H9 (cell line): ENCODE data around the gene TMEM170B. TPM values are rescaled to one million over a fixed set of nuclear protein-coding genes. Genes with fewer than 3 reads are reported as not detected.

Experiments used
- DNase-seq: peaks from one replicate; pipeline ENCODE4 v3.0.0-alpha.2; 2017
- H2AFZ ChIP-seq: one replicate; pipeline ENCODE4 v1.6.1; 2013; ENCODE audit warnings: mild to moderate bottlenecking, low read length, control low read depth, moderate library complexity
- H2AK5ac ChIP-seq: 2 replicates; pipeline ENCODE4 v1.6.1; 2013; ENCODE audit warnings: low read length, control low read depth, mixed read lengths; ENCODE audit not compliant: insufficient read length
- H2BK120ac ChIP-seq: one replicate; pipeline ENCODE4 v1.6.1; 2013; ENCODE audit warnings: low read depth, mild to moderate bottlenecking, low read length, control low read depth, inconsistent platforms; ENCODE audit not compliant: poor library complexity, severe bottlenecking
- H2BK12ac ChIP-seq: 2 replicates; pipeline ENCODE4 v1.6.1; 2013; ENCODE audit warnings: low read length, control low read depth, mixed read lengths, low read depth; ENCODE audit not compliant: insufficient read length
- H2BK15ac ChIP-seq: 2 replicates; pipeline ENCODE4 v1.6.1; 2013; ENCODE audit warnings: low read depth, low read length, control low read depth
- H2BK20ac ChIP-seq: one replicate; pipeline ENCODE4 v1.6.1; 2013; ENCODE audit warnings: low read depth, mild to moderate bottlenecking, low read length, control low read depth, inconsistent platforms; ENCODE audit not compliant: poor library complexity, severe bottlenecking
- H2BK5ac ChIP-seq: 2 replicates; pipeline ENCODE4 v1.6.1; 2013; ENCODE audit warnings: low read length, control low read depth, mixed read lengths; ENCODE audit not compliant: insufficient read length
- H3K14ac ChIP-seq: 2 replicates; pipeline ENCODE4 v1.6.1; 2013; ENCODE audit warnings: low read length, control low read depth; ENCODE audit not compliant: insufficient read depth
- H3K18ac ChIP-seq: 2 replicates; pipeline ENCODE4 v1.6.1; 2013; ENCODE audit warnings: low read depth, mild to moderate bottlenecking, mixed read lengths, low read length, control low read depth; ENCODE audit not compliant: insufficient read length
- H3K23ac ChIP-seq: 2 replicates; pipeline ENCODE4 v1.6.1; 2013; ENCODE audit warnings: low read length, control low read depth, mixed read lengths, low read depth; ENCODE audit not compliant: insufficient read length
- H3K23me2 ChIP-seq: 2 replicates; pipeline ENCODE4 v1.6.1; 2013; ENCODE audit warnings: low read depth, mild to moderate bottlenecking, mixed read lengths, low read length, control low read depth; ENCODE audit not compliant: insufficient read length, poor library complexity, severe bottlenecking
- H3K27ac ChIP-seq: 2 replicates; pipeline ENCODE4 v1.5.1; 2013; ENCODE audit warnings: low read length, control low read depth, mixed read lengths, low read depth; ENCODE audit not compliant: insufficient read length
- H3K27me3 ChIP-seq: 2 replicates; pipeline ENCODE4 v1.6.1; 2013; ENCODE audit warnings: low read length, control low read depth, inconsistent platforms; ENCODE audit not compliant: insufficient read depth
- H3K4ac ChIP-seq: 2 replicates; pipeline ENCODE4 v1.6.1; 2013; ENCODE audit warnings: low read depth, mild to moderate bottlenecking, control low read depth, inconsistent platforms, low read length, moderate library complexity
- H3K4me1 ChIP-seq: 2 replicates; pipeline ENCODE4 v1.6.1; 2013; ENCODE audit warnings: low read length, control low read depth, inconsistent platforms; ENCODE audit not compliant: insufficient read depth
- H3K4me2 ChIP-seq: 2 replicates; pipeline ENCODE4 v1.6.1; 2013; ENCODE audit warnings: low read length, control low read depth, mixed read lengths; ENCODE audit not compliant: insufficient read length, insufficient read depth
- H3K56ac ChIP-seq: 2 replicates; pipeline ENCODE4 v1.6.1; 2013; ENCODE audit warnings: low read depth, mild to moderate bottlenecking, mixed read lengths, low read length, control low read depth; ENCODE audit not compliant: insufficient read length
- H3K79me1 ChIP-seq: 2 replicates; pipeline ENCODE4 v1.6.1; 2013; ENCODE audit warnings: low read depth, mild to moderate bottlenecking, moderate library complexity, low read length, control low read depth, inconsistent platforms; ENCODE audit not compliant: insufficient read depth, poor library complexity, severe bottlenecking
- H3K79me2 ChIP-seq: 2 replicates; pipeline ENCODE4 v1.6.1; 2013; ENCODE audit warnings: low read length, control low read depth, inconsistent platforms; ENCODE audit not compliant: insufficient read depth
- H3K9ac ChIP-seq: 2 replicates; pipeline ENCODE4 v1.6.1; 2013; ENCODE audit warnings: low read length, control low read depth, mixed read lengths; ENCODE audit not compliant: insufficient read length; ENCODE audit errors: extremely low read depth
- H3K9me3 ChIP-seq: one replicate; pipeline ENCODE4 v1.6.1; 2013; ENCODE audit warnings: low read depth, low read length, inconsistent platforms; ENCODE audit not compliant: control insufficient read depth
- H3T11ph ChIP-seq: one replicate; pipeline ENCODE4 v1.6.1; 2013; ENCODE audit warnings: mild to moderate bottlenecking, low read length, control low read depth, inconsistent platforms
- H4K20me1 ChIP-seq: one replicate; pipeline ENCODE4 v1.6.1; 2013; ENCODE audit not compliant: control insufficient read depth, insufficient read length, insufficient read depth
- H4K5ac ChIP-seq: 2 replicates; pipeline ENCODE4 v1.6.1; 2013; ENCODE audit warnings: low read depth, mild to moderate bottlenecking, mixed read lengths, low read length, control low read depth; ENCODE audit not compliant: insufficient read length
- H4K8ac ChIP-seq: replicated peaks from 2 replicates; pipeline ENCODE4 v1.6.1; 2013; ENCODE audit warnings: low read length, control low read depth, mixed read lengths, low read depth; ENCODE audit not compliant: insufficient read length
- H4K91ac ChIP-seq: 2 replicates; pipeline ENCODE4 v1.6.1; 2013; ENCODE audit warnings: low read depth, mild to moderate bottlenecking, moderate library complexity, mixed read lengths, low read length, control low read depth; ENCODE audit not compliant: insufficient read length
- H3K27ac Mint-ChIP-seq, 3 experiments: 2 replicates in 2 of 3; 3 replicates in 1 of 3; pipeline ENCODE4 v1.8.0; 2020 to 2021; ENCODE audit warnings: mixed read lengths in 3 of 3, mild to moderate bottlenecking in 1 of 3, moderate library complexity in 1 of 3
- H3K27me3 Mint-ChIP-seq: 2 replicates; pipeline ENCODE4 v1.8.0; 2021; ENCODE audit warnings: low read depth, mild to moderate bottlenecking, moderate library complexity, mixed read lengths
- H3K36me3 Mint-ChIP-seq, 3 experiments: 2 replicates in 2 of 3; 3 replicates in 1 of 3; pipeline ENCODE4 v1.8.0; 2020 to 2021; ENCODE audit warnings: low read depth in 3 of 3, mixed read lengths in 3 of 3; ENCODE audit not compliant: insufficient read depth in 1 of 3
- H3K4me1 Mint-ChIP-seq, 2 experiments: 2 replicates each; pipeline ENCODE4 v1.8.0; 2020; ENCODE audit warnings: mixed read lengths in 2 of 2
- H3K4me3 Mint-ChIP-seq, 2 experiments: 2 replicates in 1 of 2; 3 replicates in 1 of 2; pipeline ENCODE4 v1.8.0; 2020 to 2021; ENCODE audit warnings: mild to moderate bottlenecking in 2 of 2, mixed read lengths in 2 of 2, moderate library complexity in 1 of 2
- H3K9me3 Mint-ChIP-seq, 2 experiments: 2 replicates in 1 of 2; 3 replicates in 1 of 2; pipeline ENCODE4 v1.8.0; 2020; ENCODE audit warnings: mild to moderate bottlenecking in 2 of 2, mixed read lengths in 2 of 2, moderate library complexity in 1 of 2
- WGBS: extraction: QIAGEN DNeasy Blood & Tissue Kit; methylation state at CpG from one replicate; pipeline ENCODE4 v1.1.7; 2013; ENCODE audit warnings: missing lambda C conversion rate, low lambda C conversion rate, mixed read lengths; ENCODE audit not compliant: insufficient read length; ENCODE audit errors: extremely low coverage; 5-methylcytosine and 5-hydroxymethylcytosine counted together
- total RNA-seq: library from RNA; stranded (reverse); gene quantifications from 2 replicates; pipeline ENCODE4 v1.2.1, GENCODE V29; 2021
- TF ChIP-seq, protein P1 (sequence below): fragments of 200-600 bp; sonication (generic); conservative IDR thresholded peaks from 3 replicates; pipeline ENCODE4 v1.8.0; 2021; ENCODE audit warnings: antibody characterized with exemption, mild to moderate bottlenecking

Gene TMEM170B
- total RNA-seq, 1 experiment from 2014 or later = 2.9 TPM

DNA sequence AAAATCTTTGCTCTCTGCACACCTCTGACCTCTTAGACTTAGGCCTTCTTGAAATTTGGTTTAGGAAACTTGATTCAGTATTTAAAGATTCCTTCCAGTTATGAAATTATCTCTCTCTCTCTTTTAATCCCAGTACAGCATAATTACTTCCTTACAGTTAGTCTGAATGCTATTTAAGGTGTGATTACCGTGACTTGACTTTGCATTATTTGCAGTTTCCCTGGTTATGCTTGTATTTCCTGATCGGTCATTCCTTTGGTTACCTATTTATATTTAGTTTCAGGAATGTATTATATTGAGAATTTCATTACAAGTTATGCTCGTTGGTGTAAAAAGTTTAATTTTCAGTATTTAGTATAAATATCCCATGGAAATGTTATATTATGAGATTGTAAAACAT is 16.3 kb downstream of the TMEM170B start:
- no peak overlapping the region for H3K27ac ChIP-seq
- peaks cover 15 to 17% of the 10 kb centered on the region in 2 experiments for H3K4me1 Mint-ChIP-seq
- no peak overlapping the region for H3K23ac ChIP-seq
- no peak overlapping the region for H4K5ac ChIP-seq
- H3K23me2 ChIP-seq = no peaks in the 10 kb centered on the region
- H4K91ac ChIP-seq = no peak overlapping the region
- H3K27ac Mint-ChIP-seq = no peak overlapping the region
- peaks cover 0 to 6% (median 0%) of the 10 kb centered on the region in 3 experiments; a peak in 1 of 7 replicates for H3K36me3 Mint-ChIP-seq
- TF ChIP-seq, protein P1, sequence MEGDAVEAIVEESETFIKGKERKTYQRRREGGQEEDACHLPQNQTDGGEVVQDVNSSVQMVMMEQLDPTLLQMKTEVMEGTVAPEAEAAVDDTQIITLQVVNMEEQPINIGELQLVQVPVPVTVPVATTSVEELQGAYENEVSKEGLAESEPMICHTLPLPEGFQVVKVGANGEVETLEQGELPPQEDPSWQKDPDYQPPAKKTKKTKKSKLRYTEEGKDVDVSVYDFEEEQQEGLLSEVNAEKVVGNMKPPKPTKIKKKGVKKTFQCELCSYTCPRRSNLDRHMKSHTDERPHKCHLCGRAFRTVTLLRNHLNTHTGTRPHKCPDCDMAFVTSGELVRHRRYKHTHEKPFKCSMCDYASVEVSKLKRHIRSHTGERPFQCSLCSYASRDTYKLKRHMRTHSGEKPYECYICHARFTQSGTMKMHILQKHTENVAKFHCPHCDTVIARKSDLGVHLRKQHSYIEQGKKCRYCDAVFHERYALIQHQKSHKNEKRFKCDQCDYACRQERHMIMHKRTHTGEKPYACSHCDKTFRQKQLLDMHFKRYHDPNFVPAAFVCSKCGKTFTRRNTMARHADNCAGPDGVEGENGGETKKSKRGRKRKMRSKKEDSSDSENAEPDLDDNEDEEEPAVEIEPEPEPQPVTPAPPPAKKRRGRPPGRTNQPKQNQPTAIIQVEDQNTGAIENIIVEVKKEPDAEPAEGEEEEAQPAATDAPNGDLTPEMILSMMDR = no peak
- H3K14ac ChIP-seq = no peak overlapping the region
- no peaks in the 10 kb centered on the region for H4K20me1 ChIP-seq
- H3K27me3 ChIP-seq = no peaks in the 10 kb centered on the region
- no peak overlapping the region for H2BK15ac ChIP-seq
- H3K4me3 Mint-ChIP-seq = no peak overlapping the region
- no peak overlapping the region for H3K9ac ChIP-seq
- no peaks in the 10 kb centered on the region for H3K9me3 ChIP-seq
- no CpG with 5 or more reads among the region's 3 CpGs for WGBS
- no peak overlapping the region for H2AK5ac ChIP-seq
- H3K4me2 ChIP-seq = no peak overlapping the region
- H3K79me1 ChIP-seq = no peaks in the 10 kb centered on the region
- H3K27me3 Mint-ChIP-seq = no peaks in the 10 kb centered on the region
- H2BK5ac ChIP-seq = no peak overlapping the region
- H2BK120ac ChIP-seq = no peak overlapping the region
- H2BK12ac ChIP-seq = no peak overlapping the region
- no peaks in the 10 kb centered on the region for H3K9me3 Mint-ChIP-seq
- no peak overlapping the region for H3K4ac ChIP-seq
- no peak overlapping the region for H2AFZ ChIP-seq
- no peak overlapping the region for H3K18ac ChIP-seq
- peaks cover 3% of the 10 kb centered on the region; the same call in 1 of the 2 replicates for H3K4me1 ChIP-seq
- DNase-seq = no peak
- no peaks in the 10 kb centered on the region; the same call in 1 of the 2 replicates for H3K79me2 ChIP-seq
- H2BK20ac ChIP-seq = no peak overlapping the region
- H4K8ac ChIP-seq = no peak overlapping the region
- no peak overlapping the region for H3T11ph ChIP-seq
- no peak overlapping the region for H3K56ac ChIP-seq
